ENCODE results near the gene VPS39. TPM values are rescaled to one million over a fixed set of nuclear protein-coding genes. Genes with fewer than 3 reads are reported as not detected.

Gene VPS39
- total RNA-seq, 1 experiment from 2014 or later = 28.5 TPM

DNA sequence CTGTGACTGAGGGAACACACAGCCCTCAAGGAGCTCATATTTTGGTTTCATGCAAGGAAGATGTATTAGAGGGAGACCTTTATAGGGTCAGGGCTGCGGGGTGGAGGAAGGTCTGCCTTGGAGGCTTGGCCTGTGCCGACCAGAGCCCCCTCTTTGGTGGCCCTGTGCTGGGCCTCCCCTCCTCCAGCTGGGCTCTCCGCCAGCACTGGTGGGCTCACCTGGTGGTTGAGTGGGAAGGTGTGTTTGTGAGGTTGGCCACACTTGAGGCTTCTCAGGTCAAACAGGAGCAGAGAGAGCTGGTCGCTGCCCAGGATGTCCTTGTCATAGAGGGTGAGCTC, 54.3 kb downstream of the VPS39 start:
- H3K79me2 ChIP-seq (ENCODE audit: low read length) = no peaks in the 10 kb centered on the region
- H3K27ac ChIP-seq (ENCODE audit: low read length) = no peak overlapping the region
- no peak for DNase-seq
- H3K36me3 ChIP-seq (ENCODE audit: low read depth, low read length) = peaks cover 3% of the 10 kb centered on the region; the same call in 1 of the 2 replicates
- ChIA-PET POLR2A (ENCODE audit: unreplicated experiment) (no interaction called here), CTCF (no interaction called here)
- no TSS peak for BruUV-seq (replicated peaks)
- no peaks in the 10 kb centered on the region for H3F3A ChIP-seq (ENCODE audit: low read length, unreplicated experiment)
- ATAC-seq = no peak
- no peak overlapping the region for H3K9ac ChIP-seq (ENCODE audit: low read length)
- H3K9me2 ChIP-seq (replicated peaks; ENCODE audit: low read length) = no peaks in the 10 kb centered on the region
- no peaks in the 10 kb centered on the region for H4K20me1 ChIP-seq (ENCODE audit: low read length)
- no peaks in the 10 kb centered on the region for H3K27me3 ChIP-seq (ENCODE audit: low read length)
- TF ChIP-seq EZH2 (IDR thresholded peaks at IDR 0.05; ENCODE audit: low read length, unreplicated experiment) (no peak), EZH2phosphoT487 (IDR thresholded peaks at IDR 0.05; ENCODE audit: borderline replicate concordance, low read length) (no peak)
- TF ChIP-seq, protein P1, sequence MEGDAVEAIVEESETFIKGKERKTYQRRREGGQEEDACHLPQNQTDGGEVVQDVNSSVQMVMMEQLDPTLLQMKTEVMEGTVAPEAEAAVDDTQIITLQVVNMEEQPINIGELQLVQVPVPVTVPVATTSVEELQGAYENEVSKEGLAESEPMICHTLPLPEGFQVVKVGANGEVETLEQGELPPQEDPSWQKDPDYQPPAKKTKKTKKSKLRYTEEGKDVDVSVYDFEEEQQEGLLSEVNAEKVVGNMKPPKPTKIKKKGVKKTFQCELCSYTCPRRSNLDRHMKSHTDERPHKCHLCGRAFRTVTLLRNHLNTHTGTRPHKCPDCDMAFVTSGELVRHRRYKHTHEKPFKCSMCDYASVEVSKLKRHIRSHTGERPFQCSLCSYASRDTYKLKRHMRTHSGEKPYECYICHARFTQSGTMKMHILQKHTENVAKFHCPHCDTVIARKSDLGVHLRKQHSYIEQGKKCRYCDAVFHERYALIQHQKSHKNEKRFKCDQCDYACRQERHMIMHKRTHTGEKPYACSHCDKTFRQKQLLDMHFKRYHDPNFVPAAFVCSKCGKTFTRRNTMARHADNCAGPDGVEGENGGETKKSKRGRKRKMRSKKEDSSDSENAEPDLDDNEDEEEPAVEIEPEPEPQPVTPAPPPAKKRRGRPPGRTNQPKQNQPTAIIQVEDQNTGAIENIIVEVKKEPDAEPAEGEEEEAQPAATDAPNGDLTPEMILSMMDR (conservative IDR thresholded peaks at IDR 0.05; ENCODE audit: low read depth, low read length) = no peak
- H3K9me3 ChIP-seq (ENCODE audit: low read length) = no peaks in the 10 kb centered on the region
- H3K4me3 ChIP-seq (ENCODE audit: low read length) = no peak overlapping the region
- H2AFZ ChIP-seq (ENCODE audit: low read length) = no peak overlapping the region
- peaks cover 17% of the 10 kb centered on the region for H3K4me1 ChIP-seq (ENCODE audit: insufficient read depth, low read length)
- intact Hi-C loops (cut with micrococcal nuclease) = no loop called here
- no peak overlapping the region for H3K4me2 ChIP-seq (ENCODE audit: low read length)

DNA sequence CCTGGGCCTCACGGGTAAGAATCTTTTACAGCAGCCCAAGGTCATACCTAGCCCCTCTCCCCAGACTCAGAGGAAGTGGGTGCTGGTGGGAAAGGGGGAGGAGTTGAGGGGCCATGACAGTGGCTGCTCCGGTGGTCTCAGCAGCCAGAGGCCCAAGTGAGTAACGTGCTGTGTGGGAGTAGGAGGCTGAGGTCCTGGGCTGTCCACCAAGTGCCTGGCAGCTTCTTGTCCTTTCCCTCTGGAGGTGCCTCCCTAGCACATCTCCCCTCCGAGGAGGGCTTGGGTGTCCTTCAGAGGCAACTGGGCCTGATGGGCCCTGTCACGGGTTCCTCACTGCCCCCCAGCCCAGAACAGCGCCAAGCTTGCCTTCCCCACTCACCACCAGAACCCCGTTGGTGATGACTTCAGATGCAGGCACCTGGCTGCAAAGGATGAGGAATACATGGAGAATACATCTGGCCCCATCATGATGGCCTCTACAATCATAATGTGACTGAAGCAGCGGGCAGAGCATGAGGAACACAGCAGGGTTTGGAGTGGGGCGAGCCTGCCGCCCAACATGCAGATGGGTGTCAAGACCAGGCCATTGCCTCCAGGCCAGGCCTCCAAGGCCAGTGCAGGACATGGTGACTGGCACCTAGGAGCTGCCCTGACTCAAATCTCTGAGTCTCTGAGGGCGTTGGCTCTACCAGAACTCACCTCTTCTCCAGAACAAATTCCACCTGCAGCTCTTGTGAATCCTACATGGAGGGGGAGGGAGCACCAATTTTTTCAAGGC, 55.0 kb downstream of the VPS39 start:
- intact Hi-C loops (cut with micrococcal nuclease) = no loop called here
- no peaks in the 10 kb centered on the region for H3K9me2 ChIP-seq (replicated peaks; ENCODE audit: low read length)
- H3K4me3 ChIP-seq (ENCODE audit: low read length) = no peak overlapping the region
- H3K4me2 ChIP-seq (ENCODE audit: low read length) = no peak overlapping the region
- H3F3A ChIP-seq (ENCODE audit: low read length, unreplicated experiment) = no peaks in the 10 kb centered on the region
- no peak overlapping the region for H3K27ac ChIP-seq (ENCODE audit: low read length)
- no peaks in the 10 kb centered on the region for H3K36me3 ChIP-seq (ENCODE audit: low read depth, low read length)
- no peak overlapping the region for H2AFZ ChIP-seq (ENCODE audit: low read length)
- ChIA-PET CTCF (no interaction called here), POLR2A (ENCODE audit: unreplicated experiment) (no interaction called here)
- no peaks in the 10 kb centered on the region for H3K27me3 ChIP-seq (ENCODE audit: low read length)
- peaks cover 17% of the 10 kb centered on the region for H3K4me1 ChIP-seq (ENCODE audit: insufficient read depth, low read length)
- DNase-seq = no peak
- no peaks in the 10 kb centered on the region for H4K20me1 ChIP-seq (ENCODE audit: low read length)
- TF ChIP-seq EZH2 (IDR thresholded peaks at IDR 0.05; ENCODE audit: low read length, unreplicated experiment) = no peak
- TF ChIP-seq EZH2phosphoT487 (IDR thresholded peaks at IDR 0.05; ENCODE audit: borderline replicate concordance, low read length) = no peak
- TF ChIP-seq, protein P1 (conservative IDR thresholded peaks at IDR 0.05; ENCODE audit: low read depth, low read length) = no peak
- no TSS peak for BruUV-seq (replicated peaks)
- no peaks in the 10 kb centered on the region for H3K9me3 ChIP-seq (ENCODE audit: low read length)
- H3K9ac ChIP-seq (ENCODE audit: low read length) = no peak overlapping the region
- no peak for ATAC-seq
- H3K79me2 ChIP-seq (ENCODE audit: low read length) = no peaks in the 10 kb centered on the region

DNA sequence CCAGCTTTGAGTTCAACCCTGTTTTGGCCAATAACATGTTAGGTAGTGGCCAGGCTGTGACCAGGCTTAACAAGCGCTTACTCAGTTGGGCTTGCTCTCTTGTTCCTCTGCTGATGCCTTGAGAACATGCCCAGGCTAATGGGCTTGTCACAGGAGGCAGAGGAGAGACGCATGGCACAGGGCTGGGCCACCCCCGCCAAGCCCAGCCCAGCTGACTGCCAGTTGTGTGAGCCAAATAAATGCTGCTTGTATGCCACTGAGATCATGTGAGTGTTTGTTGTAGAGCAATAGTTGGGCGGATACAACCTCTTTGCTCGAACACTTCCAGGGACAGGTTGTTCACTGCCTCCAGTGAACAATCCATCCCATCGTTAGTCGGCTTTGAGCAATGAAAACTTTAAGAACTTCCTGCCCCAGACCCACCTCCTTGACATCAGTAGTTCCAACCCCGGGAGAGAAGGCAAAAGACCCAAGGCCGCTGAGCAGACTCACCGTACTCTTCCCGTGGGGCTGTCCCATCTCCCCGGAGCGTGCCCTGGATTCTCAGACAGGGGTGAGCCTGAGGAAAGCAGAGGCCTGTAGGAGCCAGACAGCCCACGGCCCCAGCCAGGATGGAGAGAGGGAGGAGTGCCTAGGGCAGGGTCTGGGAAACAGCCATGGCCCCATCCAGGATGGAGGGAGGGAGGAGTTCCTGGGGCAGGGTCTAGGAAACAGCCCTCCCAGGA, 55.7 kb downstream of the VPS39 start:
- no TSS peak for BruUV-seq (replicated peaks)
- H4K20me1 ChIP-seq (ENCODE audit: low read length) = no peaks in the 10 kb centered on the region

More for the DNA sequence above, 55.7 kb downstream of the VPS39 start:
- ChIA-PET CTCF (no interaction called here), POLR2A (ENCODE audit: unreplicated experiment) (no interaction called here)
- no peak for ATAC-seq
- peaks cover 17% of the 10 kb centered on the region for H3K4me1 ChIP-seq (ENCODE audit: insufficient read depth, low read length)
- H3K9me2 ChIP-seq (replicated peaks; ENCODE audit: low read length) = no peaks in the 10 kb centered on the region
- intact Hi-C loops (cut with micrococcal nuclease) = no loop called here
- TF ChIP-seq EZH2phosphoT487 (IDR thresholded peaks at IDR 0.05; ENCODE audit: borderline replicate concordance, low read length) = no peak
- TF ChIP-seq EZH2 (IDR thresholded peaks at IDR 0.05; ENCODE audit: low read length, unreplicated experiment) = no peak
- no peak overlapping the region for H3K4me2 ChIP-seq (ENCODE audit: low read length)
- no peak overlapping the region for H3K9ac ChIP-seq (ENCODE audit: low read length)
- H3K27ac ChIP-seq (ENCODE audit: low read length) = no peak overlapping the region
- H2AFZ ChIP-seq (ENCODE audit: low read length) = no peak overlapping the region
- no peaks in the 10 kb centered on the region for H3K9me3 ChIP-seq (ENCODE audit: low read length)
- no peaks in the 10 kb centered on the region for H3K79me2 ChIP-seq (ENCODE audit: low read length)
- no peak overlapping the region for H3K4me3 ChIP-seq (ENCODE audit: low read length)
- DNase-seq = no peak
- no peaks in the 10 kb centered on the region for H3K27me3 ChIP-seq (ENCODE audit: low read length)
- no peaks in the 10 kb centered on the region for H3K36me3 ChIP-seq (ENCODE audit: low read depth, low read length)
- no peaks in the 10 kb centered on the region for H3F3A ChIP-seq (ENCODE audit: low read length, unreplicated experiment)

All from PC-3 (cell line).